CD8-positive, alpha-beta memory T cell (primary cell): ENCODE measurements around the gene GFPT2. TPM values are rescaled to one million over a fixed set of nuclear protein-coding genes. Genes with fewer than 3 reads are reported as not detected.

Experiments used
- CTCF ChIA-PET: fragments of 350-600 bp; sonication (Branson Sonifier 250); formaldehyde crosslinking; loops from one replicate; lab custom pipeline; 2021; ENCODE audit warnings: antibody characterized with exemption; lab: Charles Lee
- POLR2A ChIA-PET: fragments of 350-600 bp; sonication (Branson Sonifier 250); formaldehyde crosslinking; loops from one replicate; lab custom pipeline; 2021; ENCODE audit warnings: antibody characterized with exemption; lab: Charles Lee
- DNase-seq, 5 donors: peaks; one replicate each; pipeline versions ENCODE4 v3.0.0 to v3.0.0-alpha.2; 2020 to 2022; ENCODE audit warnings: mixed read lengths in 1 of 5
- H3K27ac ChIP-seq: one replicate; pipeline ENCODE4 v1.7.0; 2013; ENCODE audit warnings: low read depth, mild to moderate bottlenecking, low read length, moderate library complexity
- H3K27me3 ChIP-seq: 2 replicates; pipeline ENCODE4 v1.7.0; 2013; ENCODE audit warnings: low read length, mild to moderate bottlenecking; ENCODE audit not compliant: insufficient read depth, poor library complexity, severe bottlenecking
- H3K36me3 ChIP-seq: 2 replicates; pipeline ENCODE4 v1.7.0; 2013; ENCODE audit warnings: mild to moderate bottlenecking, low read length, moderate library complexity; ENCODE audit not compliant: insufficient read depth
- H3K4me1 ChIP-seq: 2 replicates; pipeline ENCODE4 v1.7.0; 2013; ENCODE audit warnings: mild to moderate bottlenecking, low read length, moderate library complexity; ENCODE audit not compliant: insufficient read depth
- H3K4me3 ChIP-seq: 2 replicates; pipeline ENCODE4 v1.7.0; 2013; ENCODE audit warnings: mild to moderate bottlenecking, low read length
- H3K9me3 ChIP-seq: 2 replicates; pipeline ENCODE4 v1.7.0; 2013; ENCODE audit warnings: mild to moderate bottlenecking, low read length
- H3K27ac Mint-ChIP-seq, 8 donors: one replicate each; pipeline ENCODE4 v1.8.0; 2020 to 2021; ENCODE audit warnings: mixed read lengths in 8 of 8, mild to moderate bottlenecking in 6 of 8, inconsistent platforms in 3 of 8, moderate library complexity in 3 of 8
- H3K27me3 Mint-ChIP-seq, 2 donors: one replicate each; pipeline ENCODE4 v1.8.0; 2020 to 2021; ENCODE audit warnings: mixed read lengths in 2 of 2, mild to moderate bottlenecking in 1 of 2, moderate library complexity in 1 of 2
- H3K36me3 Mint-ChIP-seq, 3 donors: one replicate each; pipeline ENCODE4 v1.8.0; 2020 to 2021; ENCODE audit warnings: mixed read lengths in 3 of 3, inconsistent platforms in 1 of 3, mild to moderate bottlenecking in 1 of 3
- H3K4me1 Mint-ChIP-seq, 3 donors: one replicate each; pipeline ENCODE4 v1.8.0; 2020 to 2021; ENCODE audit warnings: mixed read lengths in 3 of 3, inconsistent platforms in 1 of 3, mild to moderate bottlenecking in 1 of 3
- H3K4me3 Mint-ChIP-seq, 7 donors: one replicate each; pipeline ENCODE4 v1.8.0; 2020 to 2021; ENCODE audit warnings: mixed read lengths in 7 of 7, mild to moderate bottlenecking in 6 of 7, moderate library complexity in 4 of 7, inconsistent platforms in 2 of 7
- H3K9me3 Mint-ChIP-seq, 5 donors: one replicate each; pipeline ENCODE4 v1.8.0; 2020 to 2022; ENCODE audit warnings: mixed read lengths in 5 of 5, mild to moderate bottlenecking in 3 of 5, moderate library complexity in 2 of 5, inconsistent platforms in 1 of 5
- polyA plus RNA-seq: library from polyadenylated mRNA; unstranded; fragments of 300-500 nt; fragmentation: Illumina TruSeq; gene quantifications from one replicate; pipeline ENCODE4 v1.2.3, GENCODE V29; 2021
- total RNA-seq, 2 experiments: library from RNA; stranded (reverse); gene quantifications; one replicate each; pipeline ENCODE4 v1.2.3, GENCODE V29; 2021

The GFPT2 gene
- total and polyA plus RNA-seq, 3 experiments from 2014 or later = 0.41 to 1.9 (median 1.7) TPM

GRCh38 chr5:180352116-180353047 lies 754 bp downstream of the GFPT2 start:
- peak in 1 of 5 donors; percentile 21 for DNase-seq
- no peaks in the 10 kb centered on the region for H3K36me3 ChIP-seq
- no peaks in the 10 kb centered on the region for H3K9me3 Mint-ChIP-seq
- H3K4me1 Mint-ChIP-seq = peaks cover 7 to 14% (median 10%) of the 10 kb centered on the region in 3 donors
- H3K27ac ChIP-seq = no peak overlapping the region
- H3K4me3 ChIP-seq = no peak overlapping the region
- H3K9me3 ChIP-seq = no peaks in the 10 kb centered on the region
- H3K27me3 ChIP-seq = peaks cover 26% of the 10 kb centered on the region
- H3K27me3 Mint-ChIP-seq = peaks cover 33 to 43% of the 10 kb centered on the region in 2 donors
- peaks cover 7% of the 10 kb centered on the region for H3K4me1 ChIP-seq
- H3K36me3 Mint-ChIP-seq = peaks cover 0 to 2% (median 0%) of the 10 kb centered on the region in 3 donors
- ChIA-PET CTCF (interaction anchor here (1.0 to 1.1 kb wide), 2 partner anchors 23 to 24 kb away, joined by 3 to 6 read pairs; no protein-coding TSS in a partner anchor), POLR2A (interaction anchor here (0.6 kb wide), 1 partner anchor 24 kb away, joined by 3 read pairs; no protein-coding TSS in a partner anchor)
- H3K4me3 Mint-ChIP-seq = peak overlapping the region; percentile 49 to 88 (median 72)
- H3K27ac Mint-ChIP-seq = no peak overlapping the region

DNA sequence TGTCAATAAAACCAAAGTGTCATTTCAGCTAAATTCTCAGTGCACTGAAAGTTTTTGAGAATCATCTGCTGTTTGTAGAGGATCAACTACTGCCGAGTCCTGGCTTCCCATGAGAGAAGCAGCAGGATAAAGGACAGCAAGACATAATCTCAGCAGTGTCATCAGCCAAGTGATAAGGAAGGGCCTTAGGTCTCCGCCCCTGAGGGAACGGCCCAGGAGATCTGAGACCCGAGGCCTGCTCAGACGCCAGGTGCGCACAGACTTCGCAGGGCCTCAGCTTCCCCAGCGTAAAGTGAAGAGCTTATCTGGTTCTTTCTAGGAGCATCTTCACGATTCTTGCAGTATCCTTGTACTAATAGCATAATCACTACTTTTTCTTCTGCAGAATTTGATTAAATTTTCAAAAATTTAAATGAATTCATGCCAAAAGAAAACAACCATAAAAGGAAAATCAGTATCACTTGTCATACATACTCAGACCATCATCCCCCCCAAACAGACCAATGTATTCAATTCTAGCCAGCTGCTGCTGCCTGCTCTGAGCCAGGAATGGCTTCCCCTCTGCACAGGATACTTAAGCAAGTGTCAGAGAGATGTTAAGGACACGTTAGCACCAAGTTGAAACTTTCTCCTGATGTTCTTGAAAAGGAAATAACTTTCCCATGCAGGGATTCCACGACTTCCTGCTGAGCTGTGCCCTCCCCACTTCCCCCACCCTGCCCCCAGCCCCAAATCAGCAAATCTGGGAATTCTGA lies 2.2 kb downstream of the GFPT2 start:
- Histone ChIP-seq H3K4me1 (peaks cover 7% of the 10 kb centered on the region), H3K27me3 (peaks cover 21% of the 10 kb centered on the region), H3K27ac (no peak overlapping the region), H3K36me3 (no peaks in the 10 kb centered on the region), H3K4me3 (no peak overlapping the region), H3K9me3 (no peaks in the 10 kb centered on the region)
- peaks cover 0 to 2% (median 0%) of the 10 kb centered on the region in 3 donors for H3K36me3 Mint-ChIP-seq
- H3K9me3 Mint-ChIP-seq = no peaks in the 10 kb centered on the region
- ChIA-PET POLR2A (no interaction called here), CTCF (interaction anchor here (1.0 kb wide), 1 partner anchor 21 kb away, joined by 3 read pairs; no protein-coding TSS in a partner anchor)
- peaks cover 7 to 14% (median 10%) of the 10 kb centered on the region in 3 donors for H3K4me1 Mint-ChIP-seq
- no peak for DNase-seq
- H3K4me3 Mint-ChIP-seq = peak overlapping the region; percentile 47 to 78 (median 70)
- peaks cover 30 to 37% of the 10 kb centered on the region in 2 donors for H3K27me3 Mint-ChIP-seq
- peak overlapping the region in 3 of 8 donors; percentile 4 to 87 (median 29) for H3K27ac Mint-ChIP-seq

- Mint-ChIP-seq H3K36me3 (peaks cover 0 to 2% (median 0%) of the 10 kb centered on the region in 3 donors), H3K4me3 (peak overlapping the region in 1 of 7 donors; percentile 44), H3K27ac (no peak overlapping the region), H3K9me3 (no peaks in the 10 kb centered on the region), H3K4me1 (peaks cover 7 to 14% (median 10%) of the 10 kb centered on the region in 3 donors), H3K27me3 (peaks cover 27 to 32% of the 10 kb centered on the region in 2 donors)
- H3K27ac ChIP-seq = no peak overlapping the region
- H3K4me3 ChIP-seq = no peak overlapping the region
- no peak for DNase-seq
- POLR2A ChIA-PET = no interaction called here
- peaks cover 21% of the 10 kb centered on the region for H3K27me3 ChIP-seq
- H3K4me1 ChIP-seq = peaks cover 7% of the 10 kb centered on the region
- H3K9me3 ChIP-seq = no peaks in the 10 kb centered on the region
- CTCF ChIA-PET = interaction anchor here (0.6 to 1.5 kb wide), 2 partner anchors 22 to 35 kb away, joined by 3 to 4 read pairs; no protein-coding TSS in a partner anchor
- no peaks in the 10 kb centered on the region for H3K36me3 ChIP-seq
Observed at GRCh38 chr5:180350296-180350695, 2.8 kb downstream of the GFPT2 start.

GRCh38 chr5:180349391-180349790 lies 3.7 kb downstream of the GFPT2 start:
- Mint-ChIP-seq H3K4me1 (peaks cover 6 to 12% (median 8%) of the 10 kb centered on the region in 3 donors), H3K4me3 (no peak overlapping the region), H3K27ac (no peak overlapping the region), H3K27me3 (peaks cover 21 to 25% of the 10 kb centered on the region in 2 donors), H3K9me3 (no peaks in the 10 kb centered on the region), H3K36me3 (peaks cover 0 to 2% (median 0%) of the 10 kb centered on the region in 3 donors)
- H3K27ac ChIP-seq = no peak overlapping the region
- no peaks in the 10 kb centered on the region for H3K9me3 ChIP-seq
- no peak overlapping the region for H3K4me3 ChIP-seq
- POLR2A ChIA-PET = no interaction called here
- H3K36me3 ChIP-seq = no peaks in the 10 kb centered on the region
- H3K27me3 ChIP-seq = peaks cover 13% of the 10 kb centered on the region
- CTCF ChIA-PET = interaction anchor here (1.0 to 1.5 kb wide), 2 partner anchors 20 to 34 kb away, joined by 3 to 4 read pairs; no protein-coding TSS in a partner anchor
- DNase-seq = no peak
- H3K4me1 ChIP-seq = peaks cover 5% of the 10 kb centered on the region

DNA sequence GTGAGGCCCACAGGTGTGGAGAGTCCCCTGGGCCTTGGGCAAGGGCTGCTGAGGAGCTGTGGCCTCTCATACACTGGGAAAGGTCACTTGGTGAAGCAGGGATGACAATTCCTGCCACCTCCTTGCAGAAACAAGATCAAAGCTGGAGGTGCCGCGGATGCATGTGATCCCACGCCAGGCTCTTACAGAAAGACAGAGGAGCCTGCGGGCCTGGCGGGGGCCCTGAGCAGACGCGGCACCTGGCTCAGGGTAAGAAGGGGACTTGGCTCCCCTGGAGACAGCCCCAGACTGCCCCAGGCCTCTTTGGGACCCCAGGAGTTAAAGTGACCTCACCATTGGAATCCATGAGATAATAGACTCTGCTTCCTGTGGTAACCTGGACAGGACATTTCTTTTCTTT lies 4.8 kb downstream of the GFPT2 start:
- H3K27me3 ChIP-seq = peaks cover 10% of the 10 kb centered on the region
- Mint-ChIP-seq H3K27ac (no peak overlapping the region), H3K9me3 (no peaks in the 10 kb centered on the region), H3K36me3 (peaks cover 0 to 2% (median 0%) of the 10 kb centered on the region in 3 donors), H3K4me3 (no peak overlapping the region), H3K27me3 (peaks cover 15 to 29% of the 10 kb centered on the region in 2 donors), H3K4me1 (peaks cover 0 to 10% (median 4%) of the 10 kb centered on the region in 3 donors)
- H3K27ac ChIP-seq = no peak overlapping the region
- no peaks in the 10 kb centered on the region for H3K36me3 ChIP-seq
- H3K4me3 ChIP-seq = no peak overlapping the region
- POLR2A ChIA-PET = no interaction called here
- H3K4me1 ChIP-seq = no peaks in the 10 kb centered on the region
- CTCF ChIA-PET = no interaction called here
- DNase-seq = no peak
- no peaks in the 10 kb centered on the region for H3K9me3 ChIP-seq

GRCh38 chr5:180347702-180348101 lies 5.4 kb downstream of the GFPT2 start:
- Histone ChIP-seq H3K27me3 (peaks cover 10% of the 10 kb centered on the region), H3K4me3 (no peak overlapping the region), H3K9me3 (no peaks in the 10 kb centered on the region), H3K4me1 (no peaks in the 10 kb centered on the region), H3K27ac (no peak overlapping the region), H3K36me3 (no peaks in the 10 kb centered on the region)
- H3K9me3 Mint-ChIP-seq = no peaks in the 10 kb centered on the region
- peaks cover 15 to 29% of the 10 kb centered on the region in 2 donors for H3K27me3 Mint-ChIP-seq
- ChIA-PET CTCF (no interaction called here), POLR2A (no interaction called here)
- H3K27ac Mint-ChIP-seq = no peak overlapping the region
- H3K4me1 Mint-ChIP-seq = peaks cover 0 to 10% (median 4%) of the 10 kb centered on the region in 3 donors
- DNase-seq = no peak
- no peak overlapping the region for H3K4me3 Mint-ChIP-seq
- peaks cover 0 to 2% (median 0%) of the 10 kb centered on the region in 3 donors for H3K36me3 Mint-ChIP-seq

DNA sequence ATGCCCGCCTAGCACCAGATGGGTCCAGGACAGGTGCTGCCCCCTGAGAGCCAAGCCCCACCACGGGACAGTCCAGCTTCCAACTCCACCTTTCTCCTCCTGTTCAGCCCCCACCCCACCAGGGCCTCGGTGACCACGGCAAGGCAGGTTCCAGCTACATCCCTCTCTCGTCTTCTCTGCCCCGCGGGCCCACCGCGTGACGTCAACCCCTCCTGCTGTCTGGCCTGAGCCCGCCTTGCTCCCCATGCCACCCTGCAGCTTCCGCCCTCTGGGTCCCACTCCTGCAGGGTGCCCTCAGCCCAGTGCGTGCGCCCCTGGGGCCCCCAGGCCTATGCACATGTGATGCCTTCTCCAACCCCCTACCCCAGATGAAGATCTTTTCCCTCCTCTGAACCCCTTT lies 6.8 kb downstream of the GFPT2 start:
- peak overlapping the region in 1 of 8 donors; percentile 48 for H3K27ac Mint-ChIP-seq
- no peaks in the 10 kb centered on the region for H3K9me3 ChIP-seq
- ChIA-PET POLR2A (interaction anchor here (0.5 kb wide), 1 partner anchor 220 kb away, joined by 3 read pairs; no protein-coding TSS in a partner anchor), CTCF (no interaction called here)
- no peak overlapping the region for H3K4me3 Mint-ChIP-seq
- no peaks in the 10 kb centered on the region for H3K9me3 Mint-ChIP-seq
- peaks cover 0 to 7% (median 4%) of the 10 kb centered on the region in 3 donors for H3K4me1 Mint-ChIP-seq
- no peak overlapping the region for H3K27ac ChIP-seq
- DNase-seq = no peak
- H3K36me3 ChIP-seq = no peaks in the 10 kb centered on the region
- H3K36me3 Mint-ChIP-seq = no peaks in the 10 kb centered on the region
- H3K27me3 ChIP-seq = no peaks in the 10 kb centered on the region
- no peak overlapping the region for H3K4me3 ChIP-seq
- H3K27me3 Mint-ChIP-seq = peaks cover 13 to 22% of the 10 kb centered on the region in 2 donors
- no peaks in the 10 kb centered on the region for H3K4me1 ChIP-seq
